ENCODE results near the gene MDM2.

- no peak for TF ChIP-seq CTCF (IDR thresholded peaks at IDR 0.05; ENCODE audit: low read depth, low read length)
- TF ChIP-seq EZH2phosphoT487 (IDR thresholded peaks at IDR 0.05; ENCODE audit: low read depth), result no peak
These were observed 4.7 kb downstream of the MDM2 start for GRCh38 chr12:68812553-68813241.

All from OCI-LY3 (cell line).